Stimulated activated CD8-positive, alpha-beta memory T cell treated with anti-CD3 and anti-CD28 coated beads, Interleukin-15, amount 100 ng/mL, for 48 hours (primary cell): Measurements from ENCODE around the gene SH3PXD2A.

Experiments used
- DNase-seq, 2 donors: peaks; one replicate each; pipeline ENCODE4 v3.0.0-alpha.2; 2020; ENCODE audit warnings: low read depth in 2 of 2

The SH3PXD2A gene

DNA sequence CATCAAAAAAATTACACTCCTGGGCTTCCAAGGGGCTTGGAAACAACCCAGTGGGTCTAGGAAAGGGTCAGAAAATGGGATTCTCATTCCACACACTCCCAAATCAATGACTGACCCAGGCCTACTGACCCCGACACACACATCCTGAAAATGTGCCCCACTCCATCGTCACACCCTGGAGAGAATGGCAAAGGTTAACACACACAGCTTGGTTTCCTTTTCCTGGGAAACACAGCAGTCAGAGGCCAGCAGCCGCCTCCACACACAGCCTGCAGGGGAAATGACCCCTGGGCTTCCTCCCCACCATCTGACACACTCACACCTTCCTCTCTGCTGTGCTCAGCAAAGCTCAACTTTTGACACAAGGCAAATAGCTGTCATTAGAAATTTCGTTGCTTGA, 42.9 kb downstream of the SH3PXD2A start:
- no peak for DNase-seq

DNA sequence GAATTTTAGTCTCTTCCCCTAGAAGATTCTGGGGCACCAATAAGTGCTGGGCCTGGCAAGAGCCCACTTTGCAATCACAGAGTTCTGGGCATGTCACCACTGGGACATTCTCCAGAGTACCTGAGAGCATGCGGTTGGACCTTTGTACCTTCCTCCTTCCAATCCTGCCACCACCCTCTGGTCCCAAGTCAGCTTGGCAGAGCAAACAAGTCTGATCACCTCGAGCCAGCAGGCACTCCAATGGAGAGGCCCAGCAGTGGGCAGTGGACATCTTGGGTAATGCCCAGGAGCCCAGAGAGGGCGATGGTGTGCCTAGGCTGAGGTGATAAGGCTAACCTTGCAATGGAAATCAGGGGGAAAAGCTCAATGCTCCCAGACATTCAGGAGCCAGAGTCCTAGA, 43.4 kb downstream of the SH3PXD2A start:
- DNase-seq: no peak

GRCh38 chr10:103811463-103811862, 43.9 kb downstream of the SH3PXD2A start:
- no peak for DNase-seq

DNA sequence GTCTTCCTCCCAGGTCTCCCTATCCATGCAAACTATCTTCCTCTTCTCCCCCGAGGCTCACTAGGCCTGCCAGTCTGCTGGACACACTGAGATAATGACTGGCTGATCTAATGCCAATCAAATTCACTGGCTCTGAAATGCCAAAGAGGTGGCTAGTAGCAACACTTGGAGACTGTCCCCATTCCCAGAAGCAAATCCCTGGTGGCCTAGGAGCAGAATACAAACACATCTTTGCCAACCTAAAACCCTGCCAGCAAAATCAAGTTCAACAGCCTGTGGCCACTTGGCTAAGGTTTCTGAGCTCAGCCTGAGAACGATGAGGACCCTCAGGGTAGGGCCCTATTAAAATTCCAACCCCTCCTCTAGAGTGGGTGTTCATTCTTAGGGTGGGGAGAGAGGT, 46.6 kb downstream of the SH3PXD2A start:
- DNase-seq: no peak

DNA sequence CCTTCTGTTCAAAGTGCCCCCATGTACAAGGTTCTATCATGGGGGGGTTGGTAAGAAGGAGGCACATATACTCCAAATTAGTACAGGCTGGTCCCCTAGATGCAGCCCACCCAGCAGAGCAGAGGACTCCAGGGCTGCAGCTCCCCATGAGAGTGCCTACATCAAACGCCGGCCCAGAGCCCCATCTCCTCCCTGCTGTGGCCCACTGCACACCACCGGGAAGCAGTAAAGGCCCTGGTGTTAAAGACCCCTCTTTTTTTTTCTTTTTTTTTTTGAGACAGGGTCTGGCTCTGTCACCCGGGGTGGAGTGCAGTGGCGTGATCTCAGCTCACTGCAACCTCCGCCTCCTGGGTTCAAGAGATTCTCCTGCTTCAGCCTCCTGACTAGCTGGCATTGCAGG, 47.4 kb downstream of the SH3PXD2A start:
- no peak for DNase-seq

- DNase-seq: no peak
These were observed 48.8 kb downstream of the SH3PXD2A start for GRCh38 chr10:103806395-103807187.

GRCh38 chr10:103805781-103806180, 49.6 kb downstream of the SH3PXD2A start:
- no peak for DNase-seq

GRCh38 chr10:103804871-103805270, 50.5 kb downstream of the SH3PXD2A start:
- DNase-seq: no peak

DNA sequence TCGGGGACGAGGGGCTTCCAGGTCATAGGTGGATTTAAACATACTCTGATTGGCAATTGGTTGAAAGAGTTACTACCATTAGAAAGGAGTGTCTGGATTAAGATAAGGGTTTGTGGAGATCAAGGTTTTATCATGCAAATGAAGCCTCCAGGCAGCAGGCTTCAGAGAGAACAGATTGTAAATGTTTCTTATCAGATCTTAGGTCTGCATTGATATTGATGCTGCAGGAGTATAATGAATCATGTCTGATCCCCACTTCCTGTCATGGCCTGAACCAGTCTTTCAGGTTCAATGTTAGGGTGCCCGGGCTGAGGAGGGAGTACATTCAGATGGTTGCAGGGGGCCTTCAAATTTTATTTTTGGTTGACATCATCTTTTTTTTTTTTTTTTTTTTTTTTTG, 51.4 kb downstream of the SH3PXD2A start:
- no peak for DNase-seq

DNA sequence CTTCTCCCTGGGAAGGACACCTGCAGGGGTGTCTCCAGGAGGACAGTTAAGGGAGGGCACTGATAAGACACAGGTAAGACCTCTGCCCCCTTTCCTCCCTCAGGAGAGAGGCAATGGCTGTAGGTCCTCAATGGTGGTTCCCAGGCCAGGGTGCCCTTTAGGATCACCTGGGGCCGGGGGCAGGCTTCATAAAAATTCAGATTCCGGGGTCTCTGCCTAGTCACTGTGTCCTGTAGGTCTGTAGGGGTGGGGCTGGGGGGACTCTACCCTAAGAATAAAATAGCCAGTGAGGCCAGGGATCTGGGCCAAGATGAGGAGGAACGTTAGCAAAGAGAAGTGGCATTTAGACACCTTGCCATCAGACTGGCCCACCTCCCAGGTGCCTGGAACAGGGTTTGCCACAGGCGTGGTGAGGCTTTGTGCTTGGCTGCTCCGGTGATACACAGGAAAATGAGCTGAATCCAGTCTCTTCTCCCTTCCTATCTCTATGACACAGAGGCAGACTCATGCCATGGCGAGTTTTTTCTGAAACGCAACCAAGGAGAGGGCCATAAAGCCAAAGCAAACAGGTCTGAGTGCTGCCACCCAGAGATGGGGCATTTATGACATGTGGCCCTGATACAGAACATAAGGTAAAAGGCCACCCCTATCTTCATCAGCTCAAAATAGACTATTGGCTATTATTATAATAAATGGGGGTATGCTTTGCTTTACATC, 52.6 kb downstream of the SH3PXD2A start:
- no peak for DNase-seq

DNA sequence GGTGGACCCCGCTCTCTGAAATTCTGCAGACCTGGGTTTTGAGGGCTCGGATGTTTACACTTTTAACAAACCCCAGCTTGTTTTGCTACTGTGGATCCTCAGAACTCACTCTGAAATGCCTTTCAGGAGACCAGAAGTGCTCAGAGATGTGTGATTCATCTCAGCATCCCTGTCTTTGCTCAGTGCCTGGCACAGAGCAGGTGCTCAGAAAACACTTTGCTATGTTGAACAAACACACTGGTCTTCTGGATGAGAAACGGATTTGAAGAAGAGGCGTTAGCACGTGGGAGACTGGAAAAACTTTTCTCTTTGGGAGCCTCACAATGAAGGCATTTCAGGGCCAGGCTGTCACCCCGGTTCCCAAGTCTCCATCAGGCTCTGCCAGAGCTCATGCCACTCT, 53.3 kb downstream of the SH3PXD2A start:
- DNase-seq: no peak

DNA sequence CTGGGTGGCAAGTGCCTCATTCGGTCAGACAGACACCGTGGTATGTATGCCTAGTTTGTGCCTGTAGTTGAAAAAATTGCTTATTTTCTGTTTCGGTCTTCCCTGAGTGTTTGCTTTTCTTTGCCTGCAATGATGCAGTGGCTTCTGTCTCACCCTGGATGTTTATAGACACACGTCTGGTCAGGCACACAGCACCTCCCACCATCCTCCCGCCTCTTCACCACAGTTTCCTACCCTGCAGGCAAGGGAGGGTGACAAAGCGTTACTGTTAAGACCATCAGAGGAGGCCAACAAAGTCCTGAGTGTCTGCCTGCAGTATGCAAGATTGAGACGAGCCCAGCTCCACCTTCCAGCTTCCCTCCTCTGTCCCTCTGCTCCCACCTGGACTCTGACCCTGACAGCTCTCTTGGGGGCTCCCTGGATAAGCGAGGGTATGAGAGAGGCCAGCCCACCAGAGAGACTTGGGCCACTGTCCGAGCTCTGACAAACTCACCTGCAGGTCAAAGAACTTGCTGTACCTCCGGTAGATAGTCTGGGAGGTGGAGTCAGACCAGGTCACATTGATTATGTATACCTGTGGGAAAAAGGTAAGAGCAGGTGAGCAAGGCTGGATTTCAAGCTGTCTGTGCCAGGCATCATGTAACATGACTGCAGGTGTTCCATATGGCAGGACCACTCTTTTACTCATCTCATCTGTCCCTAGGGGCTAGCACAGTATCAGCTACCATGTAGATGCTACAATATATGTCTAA, 54.4 kb downstream of the SH3PXD2A start:
- DNase-seq: peak; percentile 25 to 33

GRCh38 chr10:103800089-103800488, 55.3 kb downstream of the SH3PXD2A start:
- DNase-seq: no peak

DNA sequence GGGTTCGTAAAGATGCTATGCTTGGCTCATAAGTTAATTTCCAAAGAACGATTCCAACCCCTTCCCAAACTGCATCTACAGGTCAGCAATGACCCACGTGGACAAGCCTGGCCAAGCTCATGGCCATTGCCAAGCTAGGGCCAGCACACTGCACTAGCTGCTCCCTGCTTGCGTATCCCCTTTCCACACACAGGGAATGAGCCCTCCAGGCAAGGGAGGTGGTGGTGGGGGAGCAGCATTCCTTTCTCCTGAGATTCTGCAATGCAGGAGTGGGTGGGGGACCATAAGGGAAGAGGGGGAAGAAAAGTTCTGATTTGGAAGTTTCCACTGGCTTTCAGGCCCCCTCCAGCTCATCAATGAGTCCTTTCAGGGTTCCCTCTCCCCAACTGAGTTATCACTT, 56.0 kb downstream of the SH3PXD2A start:
- DNase-seq: no peak

- no peak for DNase-seq
These were observed 56.9 kb downstream of the SH3PXD2A start for GRCh38 chr10:103798511-103798910.

- DNase-seq: no peak
These were observed 57.5 kb downstream of the SH3PXD2A start for GRCh38 chr10:103797857-103798256.

- no peak for DNase-seq
These were observed 59.6 kb downstream of the SH3PXD2A start for GRCh38 chr10:103795634-103796270.

DNA sequence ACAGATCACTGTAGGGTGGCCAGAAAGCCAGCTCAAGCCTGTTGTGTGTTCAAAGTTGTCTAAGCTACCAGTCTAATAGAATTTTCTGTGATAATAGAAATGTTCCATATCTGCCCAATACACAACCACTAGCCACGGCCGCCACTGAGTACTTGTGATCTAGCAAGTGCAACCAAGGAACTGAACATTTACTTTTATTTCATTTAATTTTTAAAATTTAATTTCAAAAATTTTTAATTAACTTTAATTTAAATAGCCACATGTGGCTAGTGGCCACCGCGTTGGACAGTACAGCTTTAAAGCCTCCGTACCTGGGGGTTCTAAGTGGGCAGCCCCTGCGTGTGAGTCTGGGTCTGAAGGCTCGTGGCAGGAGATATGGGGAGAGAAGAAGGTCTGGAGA, 60.4 kb downstream of the SH3PXD2A start:
- DNase-seq: no peak

DNA sequence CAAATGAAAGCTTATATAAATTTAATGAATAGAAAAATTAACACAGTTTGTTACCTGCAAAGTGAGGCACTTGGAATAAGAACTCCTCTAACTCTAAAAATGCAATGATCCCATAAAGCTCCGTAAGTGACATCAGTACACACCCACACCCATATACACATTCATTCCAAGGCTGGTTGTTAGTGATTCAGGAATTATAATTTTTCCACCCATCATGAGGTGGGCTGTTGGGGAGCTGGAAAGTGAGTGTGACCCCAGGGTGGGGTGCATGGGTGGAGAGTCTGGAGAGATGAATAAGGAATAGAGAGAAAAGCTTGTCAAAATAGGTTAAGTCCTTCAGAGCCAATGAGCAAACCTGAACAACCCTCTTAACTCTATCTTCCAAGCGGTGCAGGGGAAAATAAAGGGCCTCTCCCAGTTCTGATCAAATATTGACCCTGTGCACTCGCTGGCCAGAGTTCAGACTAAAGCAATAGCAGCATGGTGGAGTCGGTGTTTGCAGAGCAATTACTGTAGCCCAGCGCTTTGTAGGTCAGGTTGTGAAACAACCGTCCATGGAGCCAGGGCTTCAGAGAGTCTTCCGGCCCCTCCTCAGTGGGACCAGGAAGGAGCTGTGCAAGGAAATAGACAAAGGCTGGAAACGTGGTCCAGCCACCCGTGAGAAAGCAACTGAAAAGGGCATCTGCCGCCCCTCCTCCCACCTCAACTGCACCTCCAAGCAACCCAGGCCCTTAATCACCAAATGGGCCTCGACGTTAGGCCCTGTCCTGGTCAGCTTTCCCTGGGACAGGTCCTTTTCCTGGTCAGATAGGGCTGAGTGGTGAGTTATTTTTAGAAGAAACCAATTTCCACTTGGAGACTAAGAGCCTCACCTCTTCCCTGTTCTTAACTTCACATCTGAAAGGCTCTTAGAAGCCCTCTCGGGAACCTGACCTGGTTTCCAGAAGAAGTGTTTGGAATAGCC, 61.2 kb downstream of the SH3PXD2A start:
- DNase-seq: no peak

GRCh38 chr10:103793429-103793828, 61.9 kb downstream of the SH3PXD2A start:
- DNase-seq: no peak

DNA sequence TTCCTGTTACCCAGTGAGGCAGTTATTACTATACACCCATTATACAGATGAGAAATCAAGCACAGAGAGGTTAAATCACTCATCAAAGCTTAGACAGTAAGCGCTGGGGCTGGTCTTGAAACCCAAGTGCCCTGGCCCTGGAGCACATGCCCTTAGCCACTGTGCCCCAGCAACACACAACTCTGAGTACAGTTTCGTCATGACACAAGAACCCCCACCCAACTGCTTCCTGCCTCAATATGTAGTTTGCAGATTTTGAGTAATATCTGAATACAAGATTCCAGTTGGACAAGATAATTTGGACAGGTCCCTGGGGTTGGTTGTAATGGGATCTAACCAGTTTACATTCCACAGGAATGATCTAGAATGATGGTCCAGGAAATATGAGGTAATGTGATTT, 62.8 kb downstream of the SH3PXD2A start:
- DNase-seq: no peak
